ENCODE data around the gene EPB41L1.

EPB41L1 gene

GRCh38 chr20:36154700-36155628, at the start of gene EPB41L1:
EPB41L1 (plus strand) TSS chr20:36154740; CDS start chr20:36173778, 19,038 bp downstream.
- DNase-seq, result peak; percentile 61

GRCh38 chr20:36104856-36105255, 49.7 kb upstream of the EPB41L1 start:
- DNase-seq, result no peak

- peak; percentile 35 for DNase-seq
Observed at GRCh38 chr20:36105711-36106226, 48.8 kb upstream of the EPB41L1 start.

- no peak for DNase-seq
Observed at GRCh38 chr20:36106606-36107005, 47.9 kb upstream of the EPB41L1 start.

- no peak for DNase-seq
Observed at GRCh38 chr20:36107881-36108280, 46.7 kb upstream of the EPB41L1 start.

- DNase-seq, result no peak
Observed at GRCh38 chr20:36109251-36109947, 45.1 kb upstream of the EPB41L1 start.

- no peak for DNase-seq
Observed at GRCh38 chr20:36110994-36111393, 43.5 kb upstream of the EPB41L1 start.

- DNase-seq, result peak; percentile 31
Observed at GRCh38 chr20:36112112-36112511, 42.4 kb upstream of the EPB41L1 start.

GRCh38 chr20:36113036-36113435, 41.5 kb upstream of the EPB41L1 start:
- DNase-seq, result no peak

GRCh38 chr20:36113566-36114250, 40.8 kb upstream of the EPB41L1 start:
- no peak for DNase-seq

GRCh38 chr20:36114707-36115106, 39.8 kb upstream of the EPB41L1 start:
- DNase-seq, result no peak

- no peak for DNase-seq
Observed at GRCh38 chr20:36115925-36116324, 38.6 kb upstream of the EPB41L1 start.

- no peak for DNase-seq
Observed at GRCh38 chr20:36116807-36117441, 37.6 kb upstream of the EPB41L1 start.

GRCh38 chr20:36117638-36118037, 36.9 kb upstream of the EPB41L1 start:
- no peak for DNase-seq

GRCh38 chr20:36118371-36118770, 36.2 kb upstream of the EPB41L1 start:
- DNase-seq, result no peak

- DNase-seq, result no peak
Observed at GRCh38 chr20:36119537-36119936, 35.0 kb upstream of the EPB41L1 start.

- no peak for DNase-seq
Observed at GRCh38 chr20:36120241-36120640, 34.3 kb upstream of the EPB41L1 start.

GRCh38 chr20:36120991-36121390, 33.5 kb upstream of the EPB41L1 start:
- DNase-seq, result no peak

- DNase-seq, result peak; percentile 88
Observed at GRCh38 chr20:36121981-36122930, 32.3 kb upstream of the EPB41L1 start.

- DNase-seq, result no peak
Observed at GRCh38 chr20:36122931-36123288, 31.6 kb upstream of the EPB41L1 start.

- DNase-seq, result no peak
Observed at GRCh38 chr20:36125097-36125496, 29.4 kb upstream of the EPB41L1 start.

All from DMS53 (cell line).